MM.1S (cell line): Measurements from ENCODE around the gene OR10J5.

Source experiments
- EZH2 ChIP-seq: fragments of 300-600 bp; sonication (generic); optimal IDR thresholded peaks from 2 replicates; pipeline ENCODE3; 2017; ENCODE audit warnings: low read depth, mild to moderate bottlenecking, antibody characterized with exemption, low read length, mixed read lengths
- EZH2phosphoT487 ChIP-seq: fragments of 300-600 bp; sonication (generic); IDR thresholded peaks from 2 replicates; pipeline ENCODE4 v1.6.1; 2018; ENCODE audit warnings: antibody characterized with exemption, low read length
- TF ChIP-seq, protein P1 (sequence below): fragments of 300-600 bp; sonication (generic); IDR thresholded peaks from 2 replicates; pipeline ENCODE4 v1.5.1; 2016; ENCODE audit warnings: antibody characterized with exemption, low read length, mixed read lengths

DNA sequence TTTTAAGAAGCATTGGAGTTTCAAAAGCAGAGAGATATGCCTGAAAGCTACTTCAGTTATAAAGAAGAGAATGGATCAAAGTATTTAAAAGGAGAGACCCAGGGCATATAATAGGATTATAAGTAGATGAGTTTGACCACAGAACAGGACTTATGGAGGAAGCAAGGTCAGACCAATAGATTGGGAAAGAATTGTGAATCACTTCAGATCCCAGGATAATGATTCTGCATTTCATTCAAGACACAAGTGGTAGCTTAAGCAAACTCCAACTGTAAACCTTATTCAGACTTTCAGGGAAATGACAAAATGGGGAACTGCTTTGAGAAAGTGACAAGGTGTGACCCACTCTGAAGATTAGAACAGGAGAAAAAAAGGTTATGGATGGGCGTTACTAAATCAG is 18.9 kb upstream of the OR10J5 start:
- TF ChIP-seq, protein P1, sequence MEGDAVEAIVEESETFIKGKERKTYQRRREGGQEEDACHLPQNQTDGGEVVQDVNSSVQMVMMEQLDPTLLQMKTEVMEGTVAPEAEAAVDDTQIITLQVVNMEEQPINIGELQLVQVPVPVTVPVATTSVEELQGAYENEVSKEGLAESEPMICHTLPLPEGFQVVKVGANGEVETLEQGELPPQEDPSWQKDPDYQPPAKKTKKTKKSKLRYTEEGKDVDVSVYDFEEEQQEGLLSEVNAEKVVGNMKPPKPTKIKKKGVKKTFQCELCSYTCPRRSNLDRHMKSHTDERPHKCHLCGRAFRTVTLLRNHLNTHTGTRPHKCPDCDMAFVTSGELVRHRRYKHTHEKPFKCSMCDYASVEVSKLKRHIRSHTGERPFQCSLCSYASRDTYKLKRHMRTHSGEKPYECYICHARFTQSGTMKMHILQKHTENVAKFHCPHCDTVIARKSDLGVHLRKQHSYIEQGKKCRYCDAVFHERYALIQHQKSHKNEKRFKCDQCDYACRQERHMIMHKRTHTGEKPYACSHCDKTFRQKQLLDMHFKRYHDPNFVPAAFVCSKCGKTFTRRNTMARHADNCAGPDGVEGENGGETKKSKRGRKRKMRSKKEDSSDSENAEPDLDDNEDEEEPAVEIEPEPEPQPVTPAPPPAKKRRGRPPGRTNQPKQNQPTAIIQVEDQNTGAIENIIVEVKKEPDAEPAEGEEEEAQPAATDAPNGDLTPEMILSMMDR: no peak
- TF ChIP-seq EZH2: no peak
- no peak for TF ChIP-seq EZH2phosphoT487
